Nucleus accumbens (tissue), 56 donors: ENCODE results near the gene IQSEC3.
"Not testable (repeated sequence)": the region's sequence is repeated elsewhere in the genome, so short reads cannot be mapped to it uniquely, and the experiment has no call there.

Source experiments
- DNase-seq, 56 donors: peaks; one replicate each; lab custom pipeline; 2025; lab: John Stamatoyannopoulos, UW

IQSEC3 gene

DNA sequence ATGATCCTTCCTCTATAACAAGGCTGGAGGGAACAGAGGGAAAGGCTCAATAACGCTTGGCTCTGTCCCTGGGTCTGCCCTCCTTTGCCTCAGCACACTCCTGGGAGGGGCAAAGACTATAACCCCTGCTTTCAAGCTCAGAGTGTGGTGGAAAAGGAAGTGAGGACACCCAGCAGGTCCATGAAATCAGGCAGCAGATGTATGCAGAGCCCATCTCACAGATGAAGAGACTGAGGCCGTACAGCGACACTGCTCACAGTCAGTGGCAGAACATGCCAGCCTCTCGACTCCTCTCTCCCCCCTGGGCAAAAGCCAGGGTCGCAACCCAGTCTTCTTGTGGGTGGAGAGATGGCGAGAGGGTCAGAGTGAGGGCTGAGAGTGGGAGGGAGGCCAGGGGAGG is 107.6 kb downstream of the IQSEC3 start:
- no peak for DNase-seq

DNA sequence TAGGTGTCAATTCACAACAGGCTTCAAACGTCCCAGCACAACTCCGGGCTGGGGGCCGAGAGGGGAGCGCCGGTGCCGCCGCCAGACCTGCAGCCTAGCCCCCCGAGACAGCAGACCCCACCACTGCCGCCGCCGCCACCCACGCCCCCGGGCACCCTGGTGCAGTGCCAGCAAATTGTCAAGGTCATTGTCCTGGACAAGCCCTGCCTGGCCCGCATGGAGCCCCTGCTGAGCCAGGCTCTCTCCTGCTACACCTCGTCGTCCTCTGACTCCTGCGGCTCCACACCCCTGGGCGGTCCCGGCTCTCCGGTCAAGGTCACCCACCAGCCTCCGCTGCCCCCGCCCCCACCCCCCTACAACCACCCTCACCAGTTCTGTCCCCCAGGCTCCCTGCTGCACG is 108.0 kb downstream of the IQSEC3 start:
- no peak for DNase-seq

DNA sequence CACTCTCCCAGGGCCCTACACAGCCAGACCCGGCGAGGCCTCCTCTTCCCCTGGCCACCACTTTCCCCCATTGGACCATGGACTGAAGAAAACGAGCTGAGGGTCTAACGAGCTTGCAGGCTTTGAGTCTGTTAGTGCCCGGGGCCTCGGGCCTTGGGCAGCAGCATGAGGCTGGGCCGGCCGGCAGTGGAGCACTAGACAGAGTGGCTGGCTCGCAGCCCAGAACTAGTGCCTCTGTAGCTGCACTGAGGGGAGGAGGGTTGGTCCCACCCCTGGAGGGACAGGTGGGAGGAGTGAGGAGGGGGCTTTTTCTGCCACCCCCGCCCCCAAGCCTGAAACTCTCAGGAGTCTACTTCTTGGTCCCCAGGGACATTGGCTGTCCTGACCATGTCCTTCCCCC is 108.7 kb downstream of the IQSEC3 start:
- peak in 13 of 56 donors; percentile 7 to 47 (median 26) for DNase-seq

DNA sequence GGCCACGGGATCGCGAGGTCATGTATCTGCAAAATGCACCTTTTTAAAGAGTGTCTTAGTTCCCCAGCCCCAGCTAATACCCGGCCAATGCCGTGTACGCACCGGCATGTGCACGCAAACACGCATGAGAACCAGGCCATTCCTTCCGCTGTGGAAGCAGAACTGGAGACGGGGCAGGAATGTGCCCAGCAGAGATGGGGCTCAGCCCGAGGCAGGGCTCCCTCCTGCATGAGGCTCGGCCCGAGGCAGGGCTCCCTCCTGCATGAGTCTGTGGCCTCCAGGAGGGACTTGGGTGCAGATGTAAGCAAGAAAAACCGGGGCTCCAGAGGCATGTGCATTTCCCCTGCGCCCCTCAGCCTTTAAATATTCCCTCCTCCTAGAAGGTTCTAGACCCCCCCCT is 109.2 kb downstream of the IQSEC3 start:
- DNase-seq = no peak

DNA sequence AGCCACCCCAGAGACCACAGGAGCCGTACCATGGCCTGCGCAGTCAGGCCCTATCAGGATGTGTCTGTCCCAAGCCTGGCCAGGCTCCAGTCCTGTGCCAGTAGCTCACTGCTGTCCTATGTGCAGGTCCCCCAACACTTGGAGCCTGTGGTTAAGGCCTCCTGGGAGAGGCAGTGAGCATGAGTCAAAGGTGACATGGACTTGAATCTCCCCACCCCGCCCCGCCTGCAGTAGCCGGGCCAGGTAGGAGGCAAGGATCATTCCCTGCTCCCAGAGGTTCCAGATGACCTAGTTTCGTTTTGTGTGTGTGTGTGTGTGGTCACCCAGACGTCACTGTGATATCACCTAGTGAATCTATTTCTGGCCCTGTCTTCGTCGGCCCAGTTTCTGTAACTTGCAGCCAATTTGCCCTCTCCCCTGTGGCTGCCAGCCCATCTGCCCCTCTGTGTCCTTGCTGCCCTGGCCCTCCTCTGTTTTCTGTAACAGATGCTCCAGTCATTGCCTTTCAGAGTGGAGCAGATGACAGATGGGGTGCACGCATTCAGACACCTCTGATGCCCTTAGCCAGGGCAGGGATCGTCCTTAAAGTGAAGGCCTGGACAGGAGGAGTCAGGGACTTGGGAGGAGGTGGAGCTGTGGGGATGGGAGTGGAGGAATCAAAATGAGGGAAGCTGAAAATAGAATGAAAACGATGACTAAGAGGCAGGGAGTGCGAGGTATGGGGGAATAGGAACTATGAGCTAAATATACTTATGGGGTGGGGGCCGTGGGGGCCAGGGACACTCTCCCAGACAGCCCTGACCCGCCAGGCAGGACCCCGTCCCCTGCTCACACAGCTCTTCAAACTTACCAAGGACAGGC is 110.0 kb downstream of the IQSEC3 start:
- DNase-seq = peak in 9 of 56 donors; percentile 12 to 50 (median 24)

DNA sequence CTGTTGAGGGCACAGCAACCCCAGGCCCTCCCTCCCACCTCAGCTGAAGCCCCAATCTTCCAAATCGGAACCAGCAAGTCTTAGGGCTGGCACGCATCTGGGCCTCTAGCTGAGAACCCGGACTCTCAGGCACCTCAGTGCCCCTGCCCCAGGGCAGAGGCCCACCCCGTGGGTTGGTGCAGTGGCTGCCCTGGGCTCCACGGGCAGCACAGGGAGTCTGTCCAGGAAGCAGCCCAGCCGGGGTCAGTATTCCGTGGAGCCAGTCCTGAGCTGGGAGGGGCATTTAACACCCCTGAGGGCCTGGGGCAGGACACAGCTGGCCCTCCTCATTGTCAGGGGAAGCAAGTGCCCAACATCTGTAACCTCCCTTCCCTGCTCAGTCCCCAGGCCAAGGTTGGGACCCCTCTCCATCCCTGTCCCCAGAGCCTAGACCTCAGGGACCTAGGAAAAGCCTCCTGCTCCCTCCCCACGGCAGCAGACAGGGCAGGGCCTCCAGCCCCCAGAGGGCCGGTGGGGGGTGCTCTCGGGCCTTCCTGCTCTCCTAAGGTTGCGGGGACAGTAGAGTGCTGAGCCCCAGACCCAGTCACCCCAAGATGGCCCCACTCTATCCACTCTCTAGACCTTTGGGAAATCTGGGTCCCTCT is 110.9 kb downstream of the IQSEC3 start:
- no peak for DNase-seq

DNA sequence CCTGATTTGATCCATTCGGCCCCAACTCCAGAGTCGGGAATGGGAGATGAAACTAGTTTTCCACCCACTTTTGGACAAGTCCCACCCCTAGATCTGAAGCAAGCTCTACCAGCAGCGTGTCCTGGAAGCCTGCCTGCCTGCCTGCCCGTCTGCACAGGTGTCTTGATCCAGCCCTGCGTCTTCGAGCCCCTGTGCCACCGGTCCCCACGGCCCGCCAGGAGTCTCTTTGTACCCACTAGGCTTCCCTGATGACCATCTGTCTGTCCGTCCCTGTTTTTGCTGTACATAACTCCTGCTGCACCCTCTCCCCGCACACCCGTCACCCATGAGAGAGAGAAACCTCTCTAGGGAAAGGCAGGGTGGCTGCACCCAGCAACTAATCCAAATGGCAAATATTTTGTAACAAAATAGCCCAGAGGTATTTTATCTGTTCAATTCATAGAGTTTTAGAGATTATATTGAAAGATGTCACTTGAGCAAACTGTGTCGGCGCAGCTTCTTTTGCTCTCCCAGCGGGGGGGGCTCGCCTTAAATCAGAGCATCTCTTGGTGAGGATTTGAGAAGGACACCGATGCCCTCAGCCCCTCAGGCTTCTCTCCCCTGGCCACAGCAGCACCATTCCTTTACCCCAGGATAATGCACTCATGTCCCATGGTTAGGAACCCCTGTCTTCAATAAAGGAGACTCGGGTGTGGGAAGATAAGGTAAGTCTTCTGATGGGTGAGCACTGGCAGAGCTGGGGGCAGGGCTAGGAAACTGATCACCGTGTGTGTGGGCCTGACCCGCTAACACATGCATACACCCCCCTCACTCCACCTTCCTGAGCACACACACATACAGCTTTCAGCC is 111.6 kb downstream of the IQSEC3 start:
- no peak for DNase-seq

DNA sequence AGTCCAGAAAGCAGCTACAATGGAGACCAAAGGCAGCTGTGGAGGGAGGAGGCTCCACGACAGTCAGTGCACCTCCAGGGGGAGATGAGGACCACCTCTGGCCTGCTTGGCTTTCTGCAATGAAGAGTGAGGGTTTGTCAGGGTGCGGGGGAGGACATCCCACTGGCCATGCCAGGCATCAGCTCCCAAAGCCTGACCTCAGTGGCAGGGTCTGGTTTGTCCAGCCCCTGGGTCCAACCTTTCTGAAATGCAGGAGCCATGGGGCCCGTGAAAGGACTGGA is 112.2 kb downstream of the IQSEC3 start:
- no peak for DNase-seq

DNA sequence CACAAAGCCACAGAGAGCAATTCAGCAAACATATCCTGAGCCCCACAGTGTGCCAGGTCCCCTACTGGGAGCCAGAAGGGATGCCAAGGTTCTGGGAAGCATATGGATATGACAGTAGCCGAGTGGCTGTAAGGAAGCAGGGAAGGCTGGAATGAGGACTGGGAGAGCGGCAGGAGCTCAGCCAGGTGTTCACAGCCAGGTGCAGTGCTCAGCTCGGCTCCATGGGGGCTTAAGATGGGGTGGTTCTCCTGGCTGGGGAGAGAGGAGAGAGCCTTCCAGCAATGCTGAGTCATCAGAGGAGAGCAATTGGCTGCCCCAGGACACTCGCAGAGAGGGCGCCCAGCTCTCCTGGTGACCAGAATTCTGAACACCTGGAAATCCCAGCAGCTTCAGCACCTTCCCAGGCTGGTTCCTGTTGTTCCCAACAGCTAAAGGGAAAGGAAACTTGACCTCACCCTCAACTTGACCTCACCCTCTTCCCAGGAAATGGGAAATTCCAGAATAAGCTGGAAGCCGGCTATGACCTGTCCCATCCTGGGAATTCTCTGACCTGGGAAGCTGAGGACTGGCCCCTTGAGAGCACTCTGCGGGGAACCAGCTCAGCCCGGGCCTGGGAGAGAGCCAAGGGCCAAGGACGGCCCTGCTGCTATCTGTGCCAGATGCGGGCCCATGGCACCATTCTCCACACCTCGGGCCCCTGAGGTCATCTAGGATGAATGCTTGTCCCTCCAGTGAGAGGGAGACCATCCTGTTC is 112.7 kb downstream of the IQSEC3 start:
- no peak for DNase-seq

DNA sequence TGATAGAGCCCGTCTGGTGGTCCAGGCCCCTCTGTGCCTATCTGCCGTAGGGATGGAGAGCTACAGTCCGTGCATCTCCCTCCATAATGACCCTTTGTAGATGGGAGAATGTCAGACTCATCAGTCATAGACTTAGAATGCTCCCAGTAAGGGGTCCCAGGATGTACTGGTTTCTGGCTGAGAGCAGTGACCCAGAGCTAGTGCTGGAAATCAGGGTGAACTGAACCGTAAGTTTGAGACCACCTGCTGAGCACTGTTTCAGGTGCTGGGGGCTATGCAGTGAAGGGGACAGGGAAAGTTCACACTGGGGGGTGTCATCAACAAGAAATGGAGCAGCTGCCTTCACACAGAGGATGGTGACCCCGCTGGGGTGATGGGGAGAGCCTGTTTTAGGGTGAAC is 113.3 kb downstream of the IQSEC3 start:
- no peak for DNase-seq

DNA sequence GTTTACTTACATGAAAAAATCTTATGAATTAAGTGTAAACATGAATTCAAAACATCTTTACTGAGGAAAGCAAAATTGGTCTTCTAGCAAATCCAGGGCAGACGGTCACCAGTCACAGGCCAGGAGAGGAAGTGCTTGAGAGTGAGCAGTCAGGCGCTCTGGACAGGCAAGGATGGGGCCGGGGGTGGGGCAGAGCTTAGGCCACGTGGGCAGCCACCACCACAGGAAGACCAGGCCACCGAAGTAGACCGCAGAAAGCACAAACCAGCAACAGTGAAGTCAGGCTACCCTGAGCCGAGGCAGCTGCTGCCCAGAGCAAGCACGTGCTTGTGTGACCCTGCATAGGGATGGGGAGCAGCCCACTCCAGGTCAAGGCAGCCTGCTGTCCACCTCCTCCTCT is 113.9 kb downstream of the IQSEC3 start:
- DNase-seq = peak in 14 of 56 donors; percentile 7 to 56 (median 26)

DNA sequence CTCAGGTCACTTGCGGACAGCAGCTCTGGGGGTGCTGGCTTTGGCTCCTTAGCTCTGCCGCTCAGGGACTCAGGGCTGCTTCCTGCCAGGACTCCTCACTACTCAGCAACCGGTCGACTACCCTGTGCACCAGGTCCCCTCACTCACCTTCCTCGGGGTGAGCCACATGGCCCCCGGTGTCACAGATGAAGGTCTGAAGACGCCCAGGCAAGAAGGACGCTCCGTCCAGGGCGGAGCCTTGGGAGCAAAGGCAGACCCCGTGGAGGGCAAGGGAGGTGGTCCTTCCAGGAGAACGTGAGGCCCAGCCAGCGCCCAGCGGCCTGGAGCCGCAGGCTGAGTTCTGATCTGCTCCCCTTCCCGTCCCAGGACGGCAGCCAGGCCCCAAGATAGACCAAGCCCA is 115.4 kb downstream of the IQSEC3 start:
- DNase-seq = no peak

DNA sequence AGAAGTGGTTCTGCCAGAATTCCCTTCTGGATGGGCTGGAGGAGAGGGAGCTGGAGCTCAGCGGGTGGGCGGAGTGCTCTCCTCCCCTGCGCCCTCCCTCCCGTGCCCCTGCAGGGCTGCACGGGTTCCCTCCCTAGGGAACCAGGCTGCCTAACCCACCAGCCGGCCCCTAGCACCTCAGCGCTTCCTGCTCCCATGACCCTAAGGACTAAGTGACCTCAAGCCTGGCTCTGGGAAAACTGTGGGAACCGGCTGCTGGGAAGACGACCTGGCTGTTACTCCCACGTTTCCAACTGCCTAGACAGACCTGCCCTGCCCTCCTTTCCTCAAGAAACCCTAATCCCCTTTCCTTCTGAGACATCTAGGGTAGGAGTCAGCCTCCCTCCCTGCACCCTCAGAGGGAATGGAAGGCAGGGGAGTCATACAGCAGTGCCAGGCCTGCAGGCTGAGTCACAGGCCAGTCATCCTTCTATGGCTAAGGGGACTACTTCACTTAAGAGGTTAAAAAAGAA is 115.9 kb downstream of the IQSEC3 start:
- DNase-seq = no peak

DNA sequence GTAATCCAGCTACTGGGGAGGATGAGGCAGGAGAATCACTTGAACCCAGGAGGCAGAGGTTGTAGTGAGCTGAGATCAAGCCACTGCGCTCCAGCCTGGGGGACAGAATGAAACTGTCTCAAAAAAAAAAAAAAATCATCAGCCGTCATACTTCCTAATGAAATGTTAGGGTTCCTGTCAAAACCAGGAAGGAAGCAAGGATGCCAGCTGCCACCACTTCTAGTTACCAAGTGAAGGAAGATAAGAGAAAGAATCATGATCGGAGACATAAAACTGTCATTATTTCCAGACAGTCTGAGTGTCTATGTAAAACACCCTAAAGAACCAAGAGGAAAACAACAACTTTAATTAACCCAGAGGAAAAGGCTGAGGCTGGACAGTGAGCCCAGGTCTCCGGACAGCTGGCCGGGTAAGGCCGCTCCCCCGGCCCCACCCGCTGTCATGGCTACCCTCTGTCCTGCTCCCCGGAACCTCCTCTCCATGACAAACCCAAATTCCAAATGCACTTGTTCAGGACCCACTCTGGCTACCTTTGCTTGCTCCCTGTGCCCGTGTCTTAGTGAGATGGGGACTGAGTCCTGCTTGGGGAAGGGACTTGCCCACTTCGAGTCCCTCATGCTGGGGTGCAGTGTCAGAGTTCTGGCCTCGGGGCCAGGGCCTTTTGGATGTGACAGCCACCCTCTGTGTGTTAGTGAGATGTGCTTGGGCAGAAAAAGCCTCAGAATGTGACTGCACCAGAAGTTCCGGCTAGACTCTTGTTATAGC is 118.4 kb downstream of the IQSEC3 start:
- no peak for DNase-seq

DNA sequence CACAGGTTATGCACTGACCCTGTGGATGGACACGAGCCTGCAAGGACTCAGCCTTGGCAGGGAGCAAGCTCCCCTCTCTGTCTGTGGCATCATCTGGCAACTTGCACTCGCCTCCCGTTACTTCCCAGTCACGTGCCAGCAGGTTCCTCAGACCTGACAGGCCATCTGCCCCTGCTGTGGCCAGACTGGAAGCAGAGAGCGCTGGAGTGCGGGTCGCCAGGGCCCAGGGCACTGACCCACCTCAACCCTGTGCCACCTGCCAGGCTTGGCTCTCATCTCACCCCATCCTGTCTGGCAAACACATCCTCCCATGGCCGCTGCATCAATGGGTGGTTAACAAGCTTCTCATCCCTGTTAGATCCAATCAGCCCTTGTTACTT is 119.0 kb downstream of the IQSEC3 start:
- no peak for DNase-seq

DNA sequence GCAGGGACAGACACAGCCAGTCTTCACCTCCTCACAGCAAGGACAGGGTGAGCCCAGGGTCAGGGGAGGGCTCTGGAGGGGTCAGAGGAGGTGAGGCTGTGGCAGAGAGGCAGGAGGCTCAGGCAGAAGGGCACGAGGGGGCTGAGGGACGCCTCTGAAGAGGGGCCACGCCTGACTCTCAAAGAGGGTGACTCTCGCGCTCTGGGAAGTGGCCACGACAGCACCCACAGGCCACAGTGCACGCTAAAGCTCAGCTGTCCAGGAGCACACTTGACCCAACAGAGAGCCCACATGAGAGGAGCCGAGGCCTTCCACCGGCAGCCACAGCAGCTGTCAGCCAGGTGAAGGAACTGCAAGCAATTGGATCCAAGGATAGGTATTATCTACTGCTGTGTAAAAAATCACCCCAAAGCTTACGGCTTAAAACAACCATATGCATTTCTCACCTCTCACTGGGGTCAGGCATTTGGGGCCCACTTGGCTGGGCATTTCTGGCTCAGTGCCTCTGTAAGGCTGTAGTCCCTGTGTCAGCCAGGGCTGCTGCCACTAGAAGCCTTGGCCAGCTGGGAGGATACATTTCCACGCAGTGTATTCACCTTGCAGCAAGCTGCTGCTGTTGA is 119.5 kb downstream of the IQSEC3 start:
- DNase-seq = no peak

DNA sequence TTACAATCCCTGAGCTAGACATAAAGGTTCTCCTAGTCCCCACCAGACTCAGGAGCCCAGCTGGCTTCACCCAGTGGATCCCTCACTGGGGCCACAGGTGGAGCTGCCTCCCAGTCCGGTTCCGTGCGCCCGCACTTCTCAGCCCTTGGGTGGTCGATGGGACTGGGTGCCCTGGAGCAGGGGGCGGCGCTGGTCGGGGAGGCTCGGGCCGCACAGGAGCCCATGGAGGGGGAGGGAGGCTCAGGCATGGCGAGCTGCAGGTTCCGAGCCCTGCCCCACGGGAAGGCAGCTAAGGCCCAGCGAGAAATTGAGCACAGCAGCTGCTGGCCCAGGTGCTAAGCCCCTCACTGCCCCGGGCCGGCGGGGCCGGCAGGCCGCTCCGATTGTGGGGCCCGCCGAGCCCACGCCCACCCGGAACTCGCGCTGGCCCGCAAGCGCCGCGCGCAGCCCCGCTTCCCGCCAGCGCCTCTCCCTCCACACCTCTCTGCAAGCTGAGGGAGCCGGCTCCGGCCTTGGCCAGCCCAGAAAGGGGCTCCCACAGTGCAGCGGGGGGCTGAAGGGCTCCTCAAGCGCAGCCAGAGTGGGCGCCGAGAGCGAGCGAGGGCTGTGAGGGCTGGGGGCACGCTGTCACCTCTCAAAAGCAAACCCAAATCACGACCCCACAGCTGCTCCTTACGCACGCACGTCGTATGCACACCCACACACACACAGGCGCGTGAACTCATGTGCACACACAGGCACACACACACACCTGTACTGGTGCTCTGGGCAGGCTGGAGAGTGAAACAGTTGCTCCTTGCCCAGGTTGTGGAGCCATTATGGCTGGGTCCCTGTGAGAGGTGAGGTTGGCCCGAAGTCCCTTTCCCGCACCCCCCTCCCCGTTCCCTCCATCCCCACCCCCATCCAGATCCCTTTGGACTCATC is 121.7 kb downstream of the IQSEC3 start:
- DNase-seq = not testable (repeated sequence)
